ENCODE results near the gene THSD7A. TPM values are rescaled to one million over a fixed set of nuclear protein-coding genes. Genes with fewer than 3 reads are reported as not detected.

Gene THSD7A
- total RNA-seq, 1 experiment from 2014 or later, result 0.68 TPM

- TF ChIP-seq MXD4 (CRISPR knock-in tag; IDR thresholded peaks at IDR 0.05; ENCODE audit: borderline replicate concordance) (no peak), NFATC4 (CRISPR knock-in tag; IDR thresholded peaks at IDR 0.05) (no peak), NR2C2 (CRISPR knock-in tag; IDR thresholded peaks at IDR 0.05) (no peak)
These were observed 181.5 kb downstream of the THSD7A start (continued) for GRCh38 chr7:11650500-11650899.

GRCh38 chr7:11650030-11650429, 182.0 kb downstream of the THSD7A start:
- H3K4me3 Mint-ChIP-seq, result no peak overlapping the region
- CTCF ChIA-PET, result no interaction called here
- H3K36me3 Mint-ChIP-seq, result no peaks in the 10 kb centered on the region
- DNase-seq (ENCODE audit: low spot score) (no peak), ATAC-seq (no peak)
- no peak overlapping the region for H3K27ac Mint-ChIP-seq
- POLR2A ChIA-PET, result no interaction called here
- H3K27me3 Mint-ChIP-seq (ENCODE audit: low read depth), result no peaks in the 10 kb centered on the region
- no peaks in the 10 kb centered on the region for H3K4me1 Mint-ChIP-seq
- no peak for TF ChIP-seq IRF1 (CRISPR knock-in tag; IDR thresholded peaks at IDR 0.05)
- TF ChIP-seq E2F4 (CRISPR knock-in tag; IDR thresholded peaks at IDR 0.05; ENCODE audit: borderline replicate concordance, low read depth), result no peak
- TF ChIP-seq TEAD4 (CRISPR knock-in tag; IDR thresholded peaks at IDR 0.05), result no peak
- no peak for TF ChIP-seq NFATC4 (CRISPR knock-in tag; IDR thresholded peaks at IDR 0.05)
- TF ChIP-seq SP1 (CRISPR knock-in tag; conservative IDR thresholded peaks at IDR 0.05), result no peak
- no peak for TF ChIP-seq ATF1 (CRISPR knock-in tag; IDR thresholded peaks at IDR 0.05)
- no peak for TF ChIP-seq KAT7 (CRISPR knock-in tag; IDR thresholded peaks at IDR 0.05; ENCODE audit: borderline replicate concordance)
- no peak for TF ChIP-seq FOXP4 (CRISPR knock-in tag; IDR thresholded peaks at IDR 0.05)
- no peak for TF ChIP-seq SMAD4 (CRISPR knock-in tag; IDR thresholded peaks at IDR 0.05)
- TF ChIP-seq ELF4 (CRISPR knock-in tag; IDR thresholded peaks at IDR 0.05; ENCODE audit: low read depth), result no peak
- H3K9me3 Mint-ChIP-seq, result no peaks in the 10 kb centered on the region

DNA sequence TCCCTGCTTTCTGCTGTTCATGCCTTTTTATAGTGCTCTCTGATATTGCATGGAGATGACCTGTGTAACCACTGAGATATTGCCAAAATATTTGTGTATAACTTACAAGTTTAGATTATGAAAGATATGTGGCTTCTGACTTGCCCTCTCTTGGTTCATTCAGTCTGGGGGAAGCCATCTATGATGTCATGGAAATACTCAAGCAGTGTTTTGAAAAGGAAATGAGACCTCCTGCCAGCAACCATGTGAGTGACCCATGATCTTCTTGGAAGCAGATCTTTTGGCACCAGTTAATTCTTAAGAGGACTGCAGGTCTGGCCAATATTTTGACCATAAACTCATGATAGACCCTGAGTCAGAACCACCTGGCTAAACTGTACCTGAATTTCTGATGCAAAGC, 183.0 kb downstream of the THSD7A start:
- Mint-ChIP-seq H3K9me3 (no peaks in the 10 kb centered on the region), H3K4me1 (no peaks in the 10 kb centered on the region), H3K27ac (no peak overlapping the region), H3K36me3 (no peaks in the 10 kb centered on the region), H3K4me3 (no peak overlapping the region), H3K27me3 (ENCODE audit: low read depth) (no peaks in the 10 kb centered on the region)
- no peak for TF ChIP-seq TCF7 (CRISPR knock-in tag; IDR thresholded peaks at IDR 0.05; ENCODE audit: low read depth)
- TF ChIP-seq FOXP1 (CRISPR knock-in tag; IDR thresholded peaks at IDR 0.05; ENCODE audit: borderline replicate concordance), result no peak
- TF ChIP-seq TP53 (CRISPR knock-in tag; IDR thresholded peaks at IDR 0.05), result no peak
- no peak for TF ChIP-seq JUN (CRISPR knock-in tag; IDR thresholded peaks at IDR 0.05)
- no peak for TF ChIP-seq HMGA2 (CRISPR knock-in tag; IDR thresholded peaks at IDR 0.05)
- no peak for TF ChIP-seq NFATC4 (CRISPR knock-in tag; IDR thresholded peaks at IDR 0.05)
- no peak for TF ChIP-seq USF1 (CRISPR knock-in tag; IDR thresholded peaks at IDR 0.05)
- no peak for TF ChIP-seq ZNF671 (CRISPR knock-in tag; IDR thresholded peaks at IDR 0.05)
- TF ChIP-seq NR1H2 (CRISPR knock-in tag; IDR thresholded peaks at IDR 0.05), result no peak
- TF ChIP-seq, protein P1, sequence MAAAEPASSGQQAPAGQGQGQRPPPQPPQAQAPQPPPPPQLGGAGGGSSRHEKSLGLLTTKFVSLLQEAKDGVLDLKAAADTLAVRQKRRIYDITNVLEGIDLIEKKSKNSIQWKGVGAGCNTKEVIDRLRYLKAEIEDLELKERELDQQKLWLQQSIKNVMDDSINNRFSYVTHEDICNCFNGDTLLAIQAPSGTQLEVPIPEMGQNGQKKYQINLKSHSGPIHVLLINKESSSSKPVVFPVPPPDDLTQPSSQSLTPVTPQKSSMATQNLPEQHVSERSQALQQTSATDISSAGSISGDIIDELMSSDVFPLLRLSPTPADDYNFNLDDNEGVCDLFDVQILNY (CRISPR knock-in tag; IDR thresholded peaks at IDR 0.05), result no peak
- no peak for TF ChIP-seq ATF6 (CRISPR knock-in tag; IDR thresholded peaks at IDR 0.05)
- no peak for TF ChIP-seq ZNF317 (CRISPR knock-in tag; IDR thresholded peaks at IDR 0.05; ENCODE audit: borderline replicate concordance, low read depth)
- ChIA-PET CTCF (no interaction called here), POLR2A (no interaction called here)
- ATAC-seq, result no peak
- DNase-seq (ENCODE audit: low spot score), result no peak
